ENCODE results near the gene AJAP1.
"Not testable (repeated sequence)": the region's sequence is repeated elsewhere in the genome, so short reads cannot be mapped to it uniquely, and the experiment has no call there.

Gene AJAP1

DNA sequence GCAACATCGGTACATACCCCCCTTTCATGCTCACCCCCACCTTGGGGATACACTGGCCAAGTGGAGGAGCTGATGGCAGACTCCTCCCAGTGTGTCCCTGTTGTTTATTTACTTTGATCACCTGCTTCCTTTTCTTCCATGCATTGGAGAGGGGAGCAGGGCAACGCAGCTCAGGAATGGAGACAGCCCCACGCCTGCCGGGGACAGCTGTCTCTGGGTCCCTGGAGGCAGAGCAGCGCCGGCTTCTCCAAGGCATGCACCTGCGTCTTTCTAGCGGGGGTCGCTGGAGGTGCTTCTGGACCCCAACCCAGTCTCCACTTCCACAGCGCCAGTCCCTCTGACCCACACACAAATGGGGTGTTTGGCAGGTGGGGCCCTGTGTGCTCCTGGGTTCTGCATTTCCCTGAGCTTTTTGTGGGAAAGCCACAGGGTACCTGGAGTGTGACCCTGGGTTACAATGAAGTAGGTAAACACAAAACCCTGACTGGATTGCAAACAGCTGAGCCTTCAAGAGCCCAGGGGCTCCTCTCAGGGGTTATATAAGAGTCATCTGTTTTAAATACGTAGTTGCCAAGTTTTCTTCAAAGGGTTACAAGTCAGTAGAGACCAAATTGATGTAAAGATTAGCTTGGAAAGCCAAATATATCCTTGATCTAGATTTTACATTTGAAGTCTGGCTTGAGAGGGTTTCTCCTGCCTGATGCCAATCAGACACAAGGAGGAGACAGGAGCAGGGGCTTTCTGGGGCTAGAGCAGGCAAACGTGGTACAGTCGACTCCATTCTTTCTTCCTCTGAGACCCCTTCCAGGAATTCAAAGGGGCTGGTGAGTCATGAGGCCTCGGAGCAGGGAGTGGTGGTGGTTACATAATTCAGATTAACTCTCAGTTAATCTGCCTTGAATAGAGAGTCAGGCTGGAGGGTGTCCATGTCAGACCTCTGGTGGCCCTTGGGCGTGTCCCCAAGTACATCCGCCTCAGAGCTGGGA is 4.5 kb downstream of the AJAP1 start:
- DNase-seq, result no peak

DNA sequence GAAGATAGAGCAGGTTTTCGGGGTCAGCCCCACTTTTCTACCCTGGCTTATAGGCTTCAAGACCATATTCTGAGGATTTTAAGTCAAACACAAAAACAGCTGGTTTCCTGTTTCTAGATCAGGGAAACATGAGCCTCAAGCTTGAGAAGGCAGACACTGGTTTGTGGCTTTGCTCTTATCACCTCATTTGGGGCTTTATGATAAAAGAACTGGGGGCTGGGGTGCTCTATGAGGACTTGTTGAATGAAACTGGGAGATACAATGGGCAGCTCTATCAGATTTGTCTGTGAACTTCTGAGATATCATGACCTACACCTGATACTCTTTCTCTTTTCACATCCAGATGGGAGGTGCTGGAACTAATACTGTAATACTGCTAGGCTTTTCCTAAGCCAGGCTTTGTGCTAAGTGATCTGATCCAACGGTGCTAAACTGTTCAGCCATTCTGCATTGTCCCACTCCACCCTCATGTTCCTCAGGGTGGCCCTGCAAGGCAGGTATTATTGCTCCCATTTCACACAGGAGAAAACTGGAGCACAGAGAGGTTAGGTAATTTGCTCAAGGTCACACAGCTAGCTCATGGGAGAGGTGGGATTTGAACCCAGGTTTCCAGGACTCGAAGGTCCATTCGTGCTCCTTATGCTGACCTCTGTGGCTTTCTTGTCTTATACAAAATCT is 6.6 kb downstream of the AJAP1 start:
- no peak for DNase-seq

DNA sequence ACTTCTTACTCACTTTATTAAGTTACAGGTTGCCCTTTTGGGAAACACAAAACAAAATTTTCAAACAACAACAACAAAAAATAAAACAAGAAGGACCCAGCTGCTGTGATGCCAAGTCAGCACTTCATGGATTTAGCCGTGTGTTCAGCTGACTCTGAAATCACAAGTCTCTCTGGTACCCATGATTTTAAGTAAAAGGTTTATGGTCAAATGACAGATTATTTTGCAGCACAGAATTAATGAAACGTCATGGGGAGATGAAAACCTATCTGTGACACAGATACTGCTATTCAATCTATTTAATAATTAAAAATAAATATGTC is 7.1 kb downstream of the AJAP1 start:
- DNase-seq, result no peak

DNA sequence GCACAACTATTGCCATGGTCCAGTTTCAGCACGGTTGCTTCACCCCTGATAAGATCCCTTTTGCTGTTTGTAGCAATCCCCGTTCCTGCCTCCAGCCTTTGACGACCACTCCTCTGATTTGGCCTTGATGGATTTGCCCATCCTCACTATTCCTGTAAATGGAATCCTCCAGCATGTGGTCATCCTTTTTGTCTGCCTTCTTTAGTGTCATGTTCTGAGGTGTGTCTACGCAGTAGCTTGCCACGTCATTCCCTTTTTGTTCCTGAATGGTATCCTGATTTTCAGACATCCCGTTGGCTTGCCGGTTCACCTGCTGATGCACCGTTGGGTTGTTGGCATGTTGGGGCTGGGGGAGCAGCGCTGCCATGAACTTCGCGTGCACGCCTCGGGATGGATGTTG is 7.8 kb downstream of the AJAP1 start:
- no peak for DNase-seq

DNA sequence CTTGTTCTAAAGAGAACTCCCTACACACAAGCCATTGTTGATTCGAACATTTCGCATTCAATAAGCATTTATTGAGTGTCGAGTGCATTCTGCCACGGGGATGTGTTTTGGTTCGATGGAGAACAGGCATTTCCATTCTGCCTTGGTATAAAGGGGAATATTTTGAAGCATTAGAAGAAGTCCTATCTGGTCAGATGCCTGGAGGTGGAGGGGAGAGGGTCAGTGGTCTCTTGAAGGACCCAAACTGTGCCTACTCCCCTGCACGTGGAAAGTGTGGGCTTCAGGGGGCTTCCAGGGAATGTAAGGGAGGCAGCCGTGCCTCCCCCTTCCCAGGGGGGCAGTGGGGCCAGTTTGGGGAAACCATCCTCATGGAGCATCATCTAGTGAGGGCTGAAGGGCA is 8.3 kb downstream of the AJAP1 start:
- no peak for DNase-seq

DNA sequence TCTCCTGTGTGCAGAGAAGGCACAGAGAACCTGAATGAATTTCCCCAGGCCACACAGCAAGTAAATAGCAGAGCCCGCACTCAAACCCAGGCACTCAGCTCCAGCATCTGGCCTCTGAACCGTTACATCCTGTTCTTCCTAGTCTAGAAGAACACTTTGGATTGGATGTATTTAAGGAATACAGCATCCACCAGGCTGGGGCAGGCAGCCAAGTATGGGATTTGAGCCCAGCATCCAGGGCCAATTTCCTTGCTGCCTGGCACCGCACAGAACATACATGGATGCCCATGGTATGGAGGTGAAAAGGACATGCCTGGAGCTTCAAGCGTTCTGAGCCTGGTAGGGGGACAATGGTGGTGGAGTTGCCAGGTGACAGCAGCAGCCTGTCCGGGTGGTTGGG is 9.7 kb downstream of the AJAP1 start:
- no peak for DNase-seq

DNA sequence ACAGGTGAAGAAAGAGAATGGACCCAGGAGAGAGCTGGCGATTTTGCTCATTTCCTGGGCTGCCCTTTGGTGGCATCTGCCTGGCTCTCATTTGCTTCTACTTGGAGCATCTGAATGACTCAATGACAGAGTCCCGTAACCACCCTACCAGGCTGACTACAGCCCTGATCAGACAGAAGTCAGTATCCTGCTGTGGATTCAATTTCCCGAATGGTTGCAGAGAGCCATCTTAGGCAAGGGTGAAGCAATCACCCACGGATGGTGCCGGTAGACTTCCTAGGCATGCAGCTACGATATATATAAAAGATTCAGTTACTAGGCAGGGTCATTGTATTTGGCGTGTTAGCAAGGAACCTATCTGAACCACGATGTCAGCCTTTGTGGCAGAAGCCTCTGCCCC is 10.2 kb downstream of the AJAP1 start:
- no peak for DNase-seq

DNA sequence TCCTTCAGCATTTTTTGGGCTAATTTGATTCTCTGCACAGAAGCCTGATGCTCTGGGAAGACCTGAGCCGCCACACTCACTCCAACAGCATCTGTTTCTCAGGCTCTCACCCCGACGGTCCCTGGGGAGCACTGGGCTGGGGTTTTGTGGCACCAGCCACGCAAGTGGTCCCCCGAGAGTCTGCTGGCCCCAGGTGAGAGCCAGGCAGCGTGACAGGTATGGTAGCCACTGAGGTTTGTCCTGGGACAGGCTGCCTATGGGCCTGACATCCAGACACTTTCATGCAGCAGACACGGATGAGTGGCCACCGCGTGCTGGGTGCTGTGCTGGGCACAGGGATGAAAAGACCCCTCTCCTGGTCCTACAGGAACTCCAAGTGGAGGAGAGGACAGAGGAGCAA is 11.0 kb downstream of the AJAP1 start:
- no peak for DNase-seq

DNA sequence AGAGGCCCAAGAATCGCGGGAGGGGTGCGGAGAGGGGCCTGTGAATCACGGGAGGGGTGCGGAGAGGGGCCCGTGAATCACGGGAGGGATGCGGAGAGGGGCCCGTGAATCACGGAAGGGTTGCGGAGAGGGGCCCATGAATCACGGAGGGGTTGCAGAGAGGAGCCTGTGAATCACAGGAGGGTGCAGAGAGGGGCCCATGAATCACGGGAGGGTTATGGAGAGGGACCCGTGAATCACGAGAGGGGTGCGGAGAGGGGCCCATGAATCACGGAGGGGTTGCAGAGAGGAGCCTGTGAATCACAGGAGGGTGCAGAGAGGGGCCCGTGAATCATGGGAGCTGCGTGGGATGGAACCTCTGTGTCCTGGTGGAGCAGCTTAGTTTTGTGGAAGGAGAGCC is 12.3 kb downstream of the AJAP1 start:
- DNase-seq, result not testable (repeated sequence)

DNA sequence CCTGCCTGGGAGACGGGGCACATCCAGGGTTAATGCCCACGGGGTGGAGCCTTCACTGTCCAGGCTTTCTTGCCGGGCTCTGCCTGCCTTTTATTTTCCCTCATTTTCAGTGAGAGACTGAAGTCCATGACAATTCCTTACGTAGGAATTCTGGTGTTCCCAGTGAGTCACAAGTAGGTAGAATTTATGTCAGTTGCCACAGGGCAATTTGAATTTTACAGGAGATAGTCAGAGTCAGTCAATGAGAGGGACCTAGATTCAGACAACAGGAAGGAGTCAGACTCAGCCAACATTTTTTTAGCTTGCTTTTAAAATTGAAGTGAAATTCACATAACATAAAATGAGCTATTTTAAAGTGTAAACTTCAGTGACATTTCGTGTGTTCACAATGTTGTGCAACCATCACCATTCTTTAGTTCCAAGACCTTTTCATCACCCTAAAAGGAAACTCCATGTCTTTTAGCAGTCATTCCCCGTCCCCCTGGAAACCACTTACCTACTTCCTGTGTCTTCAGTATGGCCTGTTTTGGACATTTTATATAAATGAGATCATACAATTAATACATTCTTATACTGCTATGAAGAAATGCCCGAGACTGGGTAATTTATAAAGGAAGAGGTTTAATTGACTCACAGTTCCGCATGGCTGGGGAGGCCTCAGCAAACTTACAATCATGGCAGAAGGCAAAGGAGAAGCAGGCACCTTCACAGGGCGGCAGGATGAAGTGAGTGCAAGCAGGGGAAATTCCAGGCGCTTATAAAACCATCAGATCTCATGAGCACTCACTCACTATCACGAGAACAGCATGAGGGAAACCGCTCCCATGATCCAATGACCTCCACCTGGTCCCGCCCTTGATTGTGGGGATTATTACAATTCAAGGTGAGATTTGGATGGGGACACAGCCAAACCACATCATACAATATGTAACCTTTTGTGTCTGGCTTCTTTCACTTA is 14.6 kb downstream of the AJAP1 start:
- no peak for DNase-seq

DNA sequence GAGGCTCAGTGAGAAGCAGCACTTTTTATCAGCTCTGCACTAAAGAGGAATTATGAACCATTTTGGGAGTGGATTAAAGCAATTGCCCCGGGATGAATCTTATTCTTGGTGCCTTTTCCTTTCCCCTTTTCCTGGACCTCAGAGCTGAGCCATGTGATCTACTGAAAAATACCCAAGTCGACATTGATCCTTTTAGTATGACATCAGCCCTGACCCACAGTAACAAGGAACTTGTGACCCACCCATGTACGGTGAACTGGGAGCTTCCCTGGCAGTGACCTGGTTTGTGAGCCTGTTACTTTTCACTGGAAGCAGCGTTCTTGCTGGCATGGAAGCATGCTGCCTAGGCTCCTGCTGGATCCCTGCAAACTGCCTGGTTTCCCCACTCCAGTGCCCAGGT is 15.9 kb downstream of the AJAP1 start:
- no peak for DNase-seq

DNA sequence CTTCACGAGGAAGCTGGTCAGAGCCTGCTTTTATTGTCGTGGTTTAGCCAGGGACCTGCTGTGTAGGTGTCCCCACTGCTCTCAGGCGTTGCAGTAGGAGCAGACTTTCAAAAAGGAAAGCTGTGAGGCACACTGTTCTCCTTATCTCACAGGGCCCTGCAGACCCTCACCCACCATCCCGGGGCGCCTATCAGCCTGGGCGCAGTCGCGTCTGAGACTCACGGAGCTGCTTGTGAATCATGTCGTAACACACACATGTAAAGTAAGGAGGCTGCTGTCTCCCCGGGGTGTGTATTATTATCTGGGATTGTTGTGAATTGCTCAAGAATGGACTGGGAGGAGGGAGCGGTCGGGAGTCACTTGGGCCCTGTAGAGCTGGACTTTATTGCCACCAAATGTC is 17.4 kb downstream of the AJAP1 start:
- no peak for DNase-seq

DNA sequence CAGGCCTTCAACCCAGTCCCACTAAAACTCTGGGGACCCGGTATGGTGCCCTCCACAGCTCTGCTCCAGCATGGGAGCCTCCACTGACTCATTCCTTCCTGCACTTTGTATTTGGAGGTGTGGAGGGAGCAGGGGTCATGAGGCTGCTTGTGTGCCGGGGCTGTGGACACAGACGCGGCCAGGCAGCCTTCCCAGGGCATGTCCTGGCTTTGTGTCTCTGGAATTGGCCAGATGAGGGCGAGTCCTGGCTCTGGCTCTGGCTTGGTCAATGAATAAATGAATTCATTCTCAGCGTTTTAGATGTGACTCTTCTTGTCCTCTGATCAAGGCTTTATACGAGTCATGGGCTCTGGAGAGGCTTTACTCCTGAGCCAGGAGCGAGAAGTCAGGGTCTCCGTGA is 19.1 kb downstream of the AJAP1 start:
- DNase-seq, result no peak

DNA sequence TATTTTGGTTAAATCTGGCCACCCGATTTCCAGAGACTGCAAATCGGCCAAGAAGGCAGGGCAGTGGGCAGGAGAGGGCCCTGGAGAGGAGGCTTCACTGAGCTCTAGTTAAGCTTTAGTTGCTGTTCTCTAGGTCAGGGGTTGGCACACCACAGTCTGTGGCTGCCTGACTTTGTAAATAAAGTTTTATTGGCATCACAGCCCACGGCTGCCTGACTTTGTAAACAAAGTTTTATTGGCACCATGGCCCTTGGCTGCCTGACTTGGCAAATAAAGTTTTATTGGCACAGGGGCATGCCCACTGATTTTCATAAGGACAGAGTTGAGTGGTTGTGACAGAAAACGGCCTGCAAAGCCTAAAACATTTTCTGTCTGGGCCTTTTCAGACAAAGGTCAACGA is 19.7 kb downstream of the AJAP1 start:
- DNase-seq, result no peak

DNA sequence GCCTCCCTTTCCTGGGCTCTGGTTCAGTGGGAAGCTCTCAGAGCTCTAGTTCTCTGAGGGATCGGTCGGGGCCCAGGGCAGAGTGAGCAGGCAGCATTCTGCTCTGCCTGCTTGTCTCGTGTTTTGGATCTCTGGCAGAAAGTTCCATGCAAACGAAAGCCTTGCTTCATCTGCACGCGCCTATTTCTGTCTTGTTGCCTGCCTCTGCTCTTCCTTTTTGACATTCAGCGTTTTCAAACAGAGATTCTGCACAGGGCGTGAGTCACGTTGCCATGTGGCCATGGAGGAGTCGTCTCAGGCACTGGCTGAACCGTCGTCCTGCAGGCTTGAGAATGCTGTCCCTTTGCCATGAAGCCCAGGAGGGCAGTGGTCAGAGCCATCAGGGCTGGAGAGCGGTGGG is 20.3 kb downstream of the AJAP1 start:
- DNase-seq, result no peak

DNA sequence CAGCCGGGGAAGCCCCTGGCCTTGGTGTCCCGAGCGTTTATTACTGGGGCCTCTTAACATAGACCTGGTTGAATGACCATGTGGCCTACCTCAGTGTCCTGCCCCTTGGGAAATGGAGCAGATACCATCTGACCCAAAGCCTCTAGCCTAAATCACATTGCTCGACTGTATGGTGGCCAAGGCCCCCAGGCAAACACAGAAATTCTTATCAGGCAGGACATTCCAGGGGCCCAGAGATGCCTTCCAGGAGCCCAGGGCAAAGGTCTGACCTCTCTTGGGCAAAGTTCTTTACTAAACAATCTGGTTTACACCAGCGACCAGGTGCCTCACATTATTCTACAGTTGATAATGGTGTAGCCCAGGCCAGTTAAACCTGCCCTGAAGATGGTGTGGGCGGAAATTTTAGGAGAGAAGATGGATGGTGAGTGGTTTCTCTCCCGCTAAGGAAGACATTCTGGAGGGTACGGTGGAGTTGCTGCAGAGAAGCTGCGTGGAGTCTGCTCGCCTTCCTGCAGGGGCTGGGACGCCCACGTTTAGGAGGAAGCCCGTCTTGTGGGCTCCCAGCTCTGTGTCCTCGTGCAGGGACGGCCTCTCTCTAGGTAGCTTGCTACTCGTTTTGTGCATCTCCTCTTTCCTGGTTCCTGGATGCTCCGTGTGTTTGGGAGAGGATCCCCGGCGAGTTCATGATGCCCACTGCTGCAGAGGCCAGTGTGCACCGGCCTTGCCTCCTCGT is 21.2 kb downstream of the AJAP1 start:
- DNase-seq, result no peak

DNA sequence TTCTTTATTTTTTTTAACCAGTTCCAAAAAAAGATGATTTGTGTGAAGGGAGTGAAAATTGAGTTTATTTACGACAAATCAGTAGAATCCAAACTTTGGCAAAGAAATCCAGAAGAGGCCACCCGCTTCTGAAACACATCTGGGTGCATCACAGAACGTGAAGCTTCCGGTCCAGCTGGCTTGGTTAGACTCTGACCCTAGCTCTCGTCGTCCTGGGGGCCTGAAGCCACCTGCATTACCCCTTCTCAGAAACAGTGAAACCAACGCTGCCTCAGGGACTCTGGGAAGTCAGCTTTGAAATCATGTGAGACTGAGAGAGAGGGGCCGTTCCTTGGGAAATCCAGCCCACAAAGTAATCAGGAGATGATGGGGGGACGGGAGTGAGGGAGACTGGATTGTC is 21.8 kb downstream of the AJAP1 start:
- no peak for DNase-seq

DNA sequence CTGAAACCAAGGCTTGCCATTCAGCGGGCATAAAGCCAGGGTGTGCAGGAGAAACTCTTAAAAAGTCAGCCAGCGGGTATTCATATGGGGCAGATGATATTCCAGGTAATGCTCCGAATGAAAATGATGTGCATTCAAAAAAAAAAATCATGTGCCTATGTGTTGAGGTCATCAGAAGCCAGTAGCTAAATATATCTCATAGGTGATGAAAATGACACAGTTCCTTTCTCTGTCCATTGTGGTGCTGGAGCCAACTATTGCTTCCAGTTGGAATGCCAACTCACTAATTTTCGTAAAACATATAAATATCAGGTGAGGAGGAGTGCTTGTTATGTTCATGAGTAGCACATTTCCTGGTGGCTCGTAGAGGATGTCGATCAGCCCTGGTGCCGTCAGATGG is 23.2 kb downstream of the AJAP1 start:
- no peak for DNase-seq

DNA sequence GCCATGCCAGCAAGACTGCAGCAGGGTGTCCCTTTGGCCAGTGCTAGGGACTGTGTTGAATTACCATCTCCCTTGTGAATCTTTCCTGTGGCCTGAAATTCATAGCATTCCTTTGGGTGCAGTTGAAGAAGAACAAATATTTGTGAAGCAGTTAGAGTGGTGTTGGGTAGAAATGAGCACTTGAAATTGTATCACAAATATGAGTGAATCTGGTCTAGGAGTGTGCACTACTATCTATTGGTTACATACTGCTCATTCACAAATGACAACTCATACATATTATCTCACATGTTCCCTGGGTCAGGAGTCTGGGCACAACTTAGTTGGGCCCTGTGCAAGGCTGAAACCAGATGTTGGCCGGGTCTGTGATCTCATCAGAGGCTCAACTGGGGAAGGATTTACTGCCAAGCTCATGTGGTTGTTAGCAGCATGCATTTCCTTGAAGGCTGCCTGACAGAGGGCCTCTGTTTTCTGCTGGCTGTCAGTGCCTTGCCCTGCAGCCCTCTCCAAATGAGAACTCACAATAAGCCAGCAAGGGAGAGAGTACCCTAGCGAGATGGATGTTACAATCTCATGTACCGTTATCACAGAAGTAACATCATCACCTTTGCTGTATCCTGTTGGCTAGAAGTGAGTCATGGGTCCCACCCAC is 23.8 kb downstream of the AJAP1 start:
- no peak for DNase-seq

DNA sequence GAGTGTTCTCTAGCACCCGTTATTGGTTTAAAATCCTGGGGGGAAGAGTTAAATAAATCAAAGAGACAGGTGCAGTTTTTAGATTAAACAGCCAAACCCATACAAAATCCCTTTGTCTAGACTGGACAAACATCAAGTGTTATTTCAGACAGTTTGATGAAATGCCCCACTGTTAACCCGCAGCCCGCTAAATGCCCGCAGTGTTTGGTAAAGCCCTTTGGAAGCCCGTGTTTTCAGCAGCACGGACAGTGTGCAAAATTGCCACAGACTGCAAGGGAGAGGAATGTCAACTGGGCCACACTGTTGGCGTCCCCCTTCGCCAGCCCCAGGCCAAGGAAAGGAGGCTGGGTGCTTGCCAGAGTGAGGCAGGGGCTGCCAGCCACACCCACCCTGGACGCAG is 26.6 kb downstream of the AJAP1 start:
- DNase-seq, result no peak

DNA sequence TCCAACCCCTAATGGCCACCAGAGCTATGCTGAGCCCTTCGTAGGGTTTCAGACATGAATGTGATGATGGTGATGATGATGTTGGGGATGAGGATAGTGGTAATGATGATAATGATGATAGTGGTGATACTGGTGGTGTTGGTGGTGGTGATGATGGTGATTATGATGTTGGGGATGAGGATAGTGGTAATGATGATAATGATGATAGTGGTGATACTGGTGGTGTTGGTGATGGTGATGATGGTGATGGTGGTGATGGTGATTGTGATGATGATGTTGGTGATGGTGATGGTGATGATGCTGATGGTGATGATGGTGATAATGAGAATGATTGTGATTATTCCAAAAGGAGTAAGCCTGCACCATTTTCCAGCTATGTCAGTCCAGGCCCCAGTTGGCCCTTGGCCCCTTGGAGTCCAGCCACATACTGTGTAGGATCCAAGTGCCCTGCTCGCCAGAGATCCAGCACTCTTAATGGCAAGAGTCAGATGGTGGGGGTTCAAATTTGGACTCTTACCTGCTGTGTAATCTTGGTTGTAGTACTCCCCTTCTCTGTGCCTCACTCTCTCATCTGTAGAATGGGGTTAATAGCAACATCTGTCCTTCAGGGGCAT is 28.3 kb downstream of the AJAP1 start:
- DNase-seq, result no peak

DNA sequence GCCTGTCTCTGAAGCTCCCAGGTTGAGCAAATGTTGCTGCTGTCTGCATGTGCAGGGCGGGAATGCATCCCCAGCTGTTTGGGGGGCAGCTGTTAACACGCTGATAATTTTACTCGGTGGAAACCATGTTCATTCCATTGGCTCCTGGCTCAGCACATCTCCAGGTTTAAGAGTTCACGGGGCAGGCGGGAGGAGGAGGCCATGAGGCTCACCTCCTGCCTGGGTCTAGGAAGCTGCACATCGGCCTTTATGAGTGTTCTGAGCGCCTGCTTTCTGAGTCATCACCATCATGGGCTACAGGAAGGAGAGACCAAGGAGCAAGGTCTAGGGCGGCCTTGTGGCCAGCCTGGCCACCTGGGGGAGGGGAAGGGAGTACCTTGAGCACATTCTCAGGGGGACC is 29.7 kb downstream of the AJAP1 start:
- no peak for DNase-seq
